Measurements from ENCODE around the gene C17orf113.
"Not testable (repeated sequence)": the region's sequence is repeated elsewhere in the genome, so short reads cannot be mapped to it uniquely, and the experiment has no call there.

Gene C17orf113

DNA sequence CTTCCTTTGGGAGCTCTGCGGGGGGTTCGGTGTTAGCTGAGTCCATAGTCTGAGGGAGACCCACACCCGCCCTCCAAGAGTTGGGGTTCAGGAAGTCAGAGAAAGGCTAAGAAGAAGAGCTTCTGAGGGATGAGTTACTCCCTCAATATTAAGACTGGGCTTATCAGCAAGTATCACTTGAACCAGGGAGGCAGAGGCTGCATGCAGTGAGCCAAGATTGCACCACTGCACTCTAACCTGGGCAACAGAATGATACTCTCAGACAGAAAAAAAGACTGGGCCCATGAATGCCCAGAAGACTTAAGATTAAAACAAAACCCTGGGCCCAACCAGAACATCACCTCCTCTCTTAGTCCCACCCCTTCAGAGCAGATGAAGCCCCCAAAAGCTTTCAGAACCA lies 24.5 kb downstream of the C17orf113 start:
- no peak overlapping the region for H3K4me3 ChIP-seq (ENCODE audit: low read depth, low read length)
- no peak for DNase-seq (ENCODE audit: low read depth)
- TF ChIP-seq, protein P1, sequence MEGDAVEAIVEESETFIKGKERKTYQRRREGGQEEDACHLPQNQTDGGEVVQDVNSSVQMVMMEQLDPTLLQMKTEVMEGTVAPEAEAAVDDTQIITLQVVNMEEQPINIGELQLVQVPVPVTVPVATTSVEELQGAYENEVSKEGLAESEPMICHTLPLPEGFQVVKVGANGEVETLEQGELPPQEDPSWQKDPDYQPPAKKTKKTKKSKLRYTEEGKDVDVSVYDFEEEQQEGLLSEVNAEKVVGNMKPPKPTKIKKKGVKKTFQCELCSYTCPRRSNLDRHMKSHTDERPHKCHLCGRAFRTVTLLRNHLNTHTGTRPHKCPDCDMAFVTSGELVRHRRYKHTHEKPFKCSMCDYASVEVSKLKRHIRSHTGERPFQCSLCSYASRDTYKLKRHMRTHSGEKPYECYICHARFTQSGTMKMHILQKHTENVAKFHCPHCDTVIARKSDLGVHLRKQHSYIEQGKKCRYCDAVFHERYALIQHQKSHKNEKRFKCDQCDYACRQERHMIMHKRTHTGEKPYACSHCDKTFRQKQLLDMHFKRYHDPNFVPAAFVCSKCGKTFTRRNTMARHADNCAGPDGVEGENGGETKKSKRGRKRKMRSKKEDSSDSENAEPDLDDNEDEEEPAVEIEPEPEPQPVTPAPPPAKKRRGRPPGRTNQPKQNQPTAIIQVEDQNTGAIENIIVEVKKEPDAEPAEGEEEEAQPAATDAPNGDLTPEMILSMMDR (IDR thresholded peaks at IDR 0.05; ENCODE audit: low read depth, low read length, missing control alignments), result no peak
- in situ Hi-C loops (cut with HindIII; ENCODE audit: low sequenced_read_pairs), result loop anchor here (5.0 kb wide), 1 partner anchor 56 kb away; no protein-coding TSS in a partner anchor

DNA sequence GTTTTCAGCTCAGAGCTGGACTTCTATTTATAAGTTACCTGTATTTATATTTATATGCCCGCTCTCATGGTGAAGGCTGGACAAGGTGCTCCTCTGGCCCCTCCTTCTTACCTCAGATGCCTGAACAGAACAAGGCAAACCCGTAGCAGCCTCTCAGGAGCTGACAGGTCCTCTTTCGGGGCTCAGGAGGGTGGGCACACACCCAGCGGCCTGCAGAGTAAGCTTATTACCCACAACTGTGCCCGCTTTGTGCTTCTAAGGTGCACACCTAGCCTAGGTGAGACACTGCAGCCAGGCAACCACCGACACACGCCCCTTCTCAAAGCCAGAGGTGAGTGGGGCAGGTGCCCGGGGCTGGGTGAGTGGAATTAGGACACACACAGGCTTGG lies 25.2 kb downstream of the C17orf113 start:
- no peak for DNase-seq (ENCODE audit: low read depth)
- TF ChIP-seq, protein P1 (IDR thresholded peaks at IDR 0.05; ENCODE audit: low read depth, low read length, missing control alignments), result no peak
- in situ Hi-C loops (cut with HindIII; ENCODE audit: low sequenced_read_pairs), result loop anchor here (5.0 kb wide), 1 partner anchor 57 kb away; no protein-coding TSS in a partner anchor
- H3K4me3 ChIP-seq (ENCODE audit: low read depth, low read length), result no peak overlapping the region

DNA sequence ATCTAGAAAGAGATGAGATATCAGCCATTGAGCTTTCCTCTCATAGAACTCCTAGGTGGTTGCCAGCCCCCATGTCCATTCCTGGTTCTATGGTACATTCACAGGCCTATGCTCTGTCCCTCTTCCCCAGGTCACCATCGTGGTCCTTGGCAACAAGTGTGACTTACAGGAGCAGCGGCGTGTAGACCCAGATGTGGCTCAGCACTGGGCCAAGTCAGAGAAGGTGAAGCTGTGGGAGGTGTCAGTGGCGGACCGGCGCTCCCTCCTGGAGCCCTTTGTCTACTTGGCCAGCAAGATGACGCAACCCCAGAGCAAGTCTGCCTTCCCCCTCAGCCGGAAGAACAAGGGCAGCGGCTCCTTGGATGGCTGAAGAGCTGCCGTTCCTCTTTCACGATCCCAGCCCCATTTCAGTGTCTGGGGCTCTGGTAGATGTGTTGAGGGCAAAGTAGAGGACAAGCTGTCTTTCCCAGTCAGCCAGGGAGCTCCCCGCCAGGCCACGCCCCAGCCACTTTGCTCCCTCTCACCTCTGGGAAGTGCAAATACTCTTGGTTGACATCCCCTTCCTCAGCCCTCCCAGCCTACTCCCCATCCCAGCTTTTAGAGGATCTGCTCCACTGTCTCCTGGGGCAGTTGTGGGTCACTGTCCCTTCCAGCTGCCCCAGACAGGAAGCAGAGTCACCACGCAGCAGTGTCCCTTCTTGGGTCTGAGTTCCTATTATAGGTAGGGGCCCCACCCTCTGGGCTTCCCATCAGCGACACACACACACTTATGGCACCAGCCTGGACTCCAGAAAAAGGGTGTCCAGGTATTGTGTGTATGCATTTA lies 26.7 kb downstream of the C17orf113 start:
- H3K4me3 ChIP-seq (ENCODE audit: low read depth, low read length), result no peak overlapping the region
- in situ Hi-C loops (cut with HindIII; ENCODE audit: low sequenced_read_pairs), result no loop called here
- DNase-seq (ENCODE audit: low read depth), result no peak
- TF ChIP-seq, protein P1 (IDR thresholded peaks at IDR 0.05; ENCODE audit: low read depth, low read length, missing control alignments), result no peak

- in situ Hi-C loops (cut with HindIII; ENCODE audit: low sequenced_read_pairs); DNase-seq (ENCODE audit: low read depth): not testable (repeated sequence)
- peak overlapping the region; percentile 80 for H3K4me3 ChIP-seq (ENCODE audit: low read depth, low read length)
Observed at GRCh38 chr17:42020845-42021244, 29.6 kb downstream of the C17orf113 start.

DNA sequence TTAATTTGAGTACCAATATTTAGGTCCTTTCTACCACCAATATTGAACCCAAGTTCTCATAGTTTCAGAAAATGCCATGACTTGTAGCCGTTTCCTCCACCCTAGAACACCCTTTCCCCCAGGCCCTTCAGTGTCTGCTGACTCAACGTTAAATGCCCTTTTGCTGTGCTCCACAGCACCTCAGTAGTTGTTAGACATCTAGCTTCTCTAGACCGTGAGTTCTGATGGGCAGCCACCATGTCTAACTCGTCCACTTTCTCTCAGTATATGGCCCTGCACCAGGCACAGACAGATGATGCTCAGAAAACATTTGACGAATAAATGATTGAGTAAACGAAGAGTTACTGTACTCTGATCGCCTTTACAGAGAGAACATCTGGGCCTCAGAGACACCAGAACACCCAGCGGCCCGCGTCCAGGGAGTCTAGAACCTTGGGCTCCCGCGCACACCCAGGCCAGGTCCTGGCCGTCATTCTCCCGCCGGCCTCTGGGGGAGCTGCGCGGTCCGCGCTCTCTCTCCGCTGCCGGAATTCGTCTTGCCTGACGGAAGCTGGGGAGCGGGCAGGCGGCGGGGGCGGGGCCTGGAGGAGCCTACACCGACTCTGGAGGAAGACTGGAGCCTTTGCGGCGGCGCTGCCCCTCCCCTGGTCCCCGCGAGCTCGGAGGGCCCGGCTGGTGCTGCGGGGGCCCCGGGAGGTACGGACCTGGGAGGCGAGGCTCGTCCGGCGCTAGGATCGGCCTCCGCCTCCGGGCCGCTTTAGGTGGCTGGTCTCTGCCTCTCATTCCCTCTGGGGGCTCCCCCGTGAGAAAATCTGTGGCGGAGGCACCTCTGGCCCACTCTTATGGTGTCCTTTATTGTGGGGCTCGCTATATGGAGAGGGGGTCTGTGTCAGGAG lies 30.6 kb downstream of the C17orf113 start, which contains the start of gene NKIRAS2:
NKIRAS2 (plus strand) TSS at position 582 of the 896 bp plus-strand sequence. CDS start 1,488 bp downstream, outside the sequence.
- in situ Hi-C loops (cut with HindIII; ENCODE audit: low sequenced_read_pairs), result no loop called here
- H3K4me3 ChIP-seq (ENCODE audit: low read depth, low read length), result peak within 1 kb of the TSS; percentile 80
- DNase-seq (ENCODE audit: low read depth), result peak; percentile 71
- TF ChIP-seq, protein P1 (IDR thresholded peaks at IDR 0.05; ENCODE audit: low read depth, low read length, missing control alignments), result peak; percentile 86

- in situ Hi-C loops (cut with HindIII; ENCODE audit: low sequenced_read_pairs), result no loop called here
- no peak overlapping the region for H3K4me3 ChIP-seq (ENCODE audit: low read depth, low read length)
- TF ChIP-seq, protein P1 (IDR thresholded peaks at IDR 0.05; ENCODE audit: low read depth, low read length, missing control alignments), result no peak
- no peak for DNase-seq (ENCODE audit: low read depth)
Observed at GRCh38 chr17:42018988-42019387, 31.4 kb downstream of the C17orf113 start.

Measured in astrocyte of the cerebellum (primary cell).